IMR-90 (cell line): ENCODE results near the gene BGN. TPM values are rescaled to one million over a fixed set of nuclear protein-coding genes. Genes with fewer than 3 reads are reported as not detected.

ENCODE experiments used
- ATAC-seq: fragments of 200-7000 bp; cut with Tn5 transposase; 2 replicates; pipeline ENCODE4 v1.9.1; 2020; ENCODE audit warnings: low read depth, mild to moderate bottlenecking, moderate library complexity
- BruUV-seq: library from RNA; stranded (reverse); fragments of 400-500 nt; replicated peaks from 2 replicates; lab custom pipeline; 2021; lab: Mats Ljungman, UMichigan
- CTCF ChIA-PET: fragments of 300-600 bp; formaldehyde crosslinking; extraction: SDS; loops from one replicate; lab custom pipeline; 2021; ENCODE audit warnings: antibody characterized with exemption; lab: Yijun Ruan, JAX
- POLR2A ChIA-PET: fragments of 300-600 bp; sonication (Branson Sonifier 250); formaldehyde crosslinking; loops from one replicate; lab custom pipeline; 2022; ENCODE audit warnings: antibody characterized with exemption; ENCODE audit not compliant: unreplicated experiment; lab: Charles Lee
- DNase-seq: peaks from one replicate; pipeline ENCODE4 v3.0.0; 2013
- H2AFZ ChIP-seq: replicated peaks from 2 replicates; pipeline ENCODE3; 2013; ENCODE audit warnings: low read length, mild to moderate bottlenecking; ENCODE audit not compliant: poor library complexity
- H2AK5ac ChIP-seq: 2 replicates; pipeline ENCODE4 v1.6.1; 2013; ENCODE audit warnings: low read depth, low read length, inconsistent platforms
- H2AK9ac ChIP-seq: replicated peaks from 2 replicates; pipeline ENCODE3; 2013; ENCODE audit warnings: mild to moderate bottlenecking, low read depth, low read length, moderate library complexity; ENCODE audit not compliant: poor library complexity
- H2BK120ac ChIP-seq: 2 replicates; pipeline ENCODE4 v1.6.1; 2013; ENCODE audit warnings: low read depth, low read length, inconsistent platforms
- H2BK15ac ChIP-seq: 3 replicates; pipeline ENCODE4 v1.6.1; 2013; ENCODE audit warnings: low read depth, low read length, inconsistent platforms
- H2BK20ac ChIP-seq: 2 replicates; pipeline ENCODE4 v1.6.1; 2013; ENCODE audit warnings: low read depth, mild to moderate bottlenecking, inconsistent platforms, low read length, moderate library complexity
- H2BK5ac ChIP-seq: 2 replicates; pipeline ENCODE4 v1.6.1; 2013; ENCODE audit warnings: mild to moderate bottlenecking, low read depth, low read length, inconsistent platforms; ENCODE audit not compliant: poor library complexity, severe bottlenecking
- H3K14ac ChIP-seq: replicated peaks from 2 replicates; pipeline ENCODE4 v1.6.1; 2013; ENCODE audit warnings: low read depth, low read length, inconsistent platforms
- H3K18ac ChIP-seq: 2 replicates; pipeline ENCODE4 v1.6.1; 2013; ENCODE audit warnings: low read depth, low read length, control low read depth
- H3K23ac ChIP-seq: 2 replicates; pipeline ENCODE4 v1.6.1; 2013; ENCODE audit warnings: low read depth, low read length, inconsistent platforms
- H3K27ac ChIP-seq: 2 replicates; pipeline ENCODE4 v1.5.1; 2013; ENCODE audit warnings: mild to moderate bottlenecking, control low read depth, low read length; ENCODE audit not compliant: insufficient read depth
- H3K27me3 ChIP-seq: 2 replicates; pipeline ENCODE4 v1.6.1; 2013; ENCODE audit warnings: low read length; ENCODE audit not compliant: control insufficient read depth, insufficient read depth
- H3K36me3 ChIP-seq: 2 replicates; pipeline ENCODE4 v1.6.1; 2013; ENCODE audit warnings: low read length, mixed read lengths; ENCODE audit not compliant: control insufficient read depth, insufficient read depth
- H3K4ac ChIP-seq: 2 replicates; pipeline ENCODE4 v1.6.1; 2013; ENCODE audit warnings: low read depth, low read length, inconsistent platforms
- H3K4me1 ChIP-seq: 2 replicates; pipeline ENCODE4 v1.6.1; 2013; ENCODE audit warnings: low read length, mixed read lengths; ENCODE audit not compliant: control insufficient read depth, insufficient read depth
- H3K4me2 ChIP-seq: 2 replicates; pipeline ENCODE4 v1.6.1; 2013; ENCODE audit warnings: low read depth, mild to moderate bottlenecking, control low read depth, low read length, moderate library complexity
- H3K4me3 ChIP-seq: 2 replicates; pipeline ENCODE4 v1.5.1; 2013; ENCODE audit warnings: low read depth, mild to moderate bottlenecking, control low read depth, low read length, moderate library complexity; ENCODE audit not compliant: insufficient read depth
- H3K56ac ChIP-seq: 2 replicates; pipeline ENCODE4 v1.6.1; 2013; ENCODE audit warnings: low read length, inconsistent platforms; ENCODE audit not compliant: insufficient read depth; ENCODE audit errors: extremely low read depth
- H3K79me1 ChIP-seq, 2 experiments: 2 replicates each; pipeline ENCODE4 v1.6.1; 2013; ENCODE audit warnings: low read length in 2 of 2, inconsistent platforms in 1 of 2, low read depth in 1 of 2
- H3K9ac ChIP-seq: 2 replicates; pipeline ENCODE4 v1.6.1; 2013; ENCODE audit warnings: low read depth, low read length, control low read depth
- H3K9me1 ChIP-seq: 2 replicates; pipeline ENCODE4 v1.6.1; 2013; ENCODE audit warnings: low read length, inconsistent platforms; ENCODE audit not compliant: insufficient read depth
- H3K9me3 ChIP-seq: 2 replicates; pipeline ENCODE4 v1.6.1; 2013; ENCODE audit warnings: low read length; ENCODE audit not compliant: control insufficient read depth, insufficient read depth
- H4K20me1 ChIP-seq: 2 replicates; pipeline ENCODE4 v1.6.1; 2013; ENCODE audit warnings: low read length, inconsistent platforms; ENCODE audit not compliant: insufficient read depth
- H4K5ac ChIP-seq: 2 replicates; pipeline ENCODE4 v1.6.1; 2013; ENCODE audit warnings: mild to moderate bottlenecking, low read depth, low read length, control low read depth
- H4K8ac ChIP-seq, 2 experiments: 2 replicates each; pipeline ENCODE4 v1.6.1; 2013; ENCODE audit warnings: low read depth in 2 of 2, low read length in 2 of 2, control low read depth in 1 of 2, inconsistent platforms in 1 of 2
- H4K91ac ChIP-seq: 2 replicates; pipeline ENCODE4 v1.6.1; 2013; ENCODE audit warnings: low read depth, low read length, inconsistent platforms; ENCODE audit not compliant: insufficient read depth
- BHLHE40 ChIP-seq: fragments of 150-350 bp; IDR thresholded peaks from 2 replicates; pipeline ENCODE4 v1.6.1; 2016; ENCODE audit warnings: mild to moderate bottlenecking, low read depth, low read length
- CEBPB ChIP-seq: IDR thresholded peaks from 2 replicates; pipeline ENCODE4 v1.6.1; 2012; ENCODE audit warnings: low read depth, low read length, improper control_type of control experiment
- CHD1 ChIP-seq: IDR thresholded peaks from 2 replicates; pipeline ENCODE4 v1.6.1; 2012; ENCODE audit warnings: low read depth, low read length, improper control_type of control experiment
- FOS ChIP-seq: fragments of 150-350 bp; IDR thresholded peaks from 2 replicates; pipeline ENCODE4 v1.6.1; 2016; ENCODE audit warnings: low read depth, low read length
- MXI1 ChIP-seq: IDR thresholded peaks from 2 replicates; pipeline ENCODE4 v1.6.1; 2012; ENCODE audit warnings: low read depth, mild to moderate bottlenecking, low read length, moderate library complexity, borderline replicate concordance
- RAD21 ChIP-seq: IDR thresholded peaks from 2 replicates; pipeline ENCODE4 v1.6.1; 2012; ENCODE audit warnings: low read length, improper control_type of control experiment
- RCOR1 ChIP-seq: IDR thresholded peaks from 2 replicates; pipeline ENCODE4 v1.6.1; 2012; ENCODE audit warnings: mild to moderate bottlenecking, low read length, improper control_type of control experiment; ENCODE audit not compliant: insufficient replicate concordance
- WGBS, 2 experiments: methylation state at CpG; one replicate each; pipeline versions ENCODE4 v1.1.5 to v1.1.7; 2013; ENCODE audit warnings: missing lambda C conversion rate in 2 of 2; ENCODE audit not compliant: insufficient read length in 1 of 2; ENCODE audit errors: extremely low coverage in 2 of 2; 5-methylcytosine and 5-hydroxymethylcytosine counted together
- dilution Hi-C: fragments of 300-500 bp; cut with HindIII; formaldehyde crosslinking; loops from one replicate; pipeline ENCODE4 v1.14.3; 2018; ENCODE audit warnings: low sequenced_read_pairs; ENCODE audit not compliant: unreplicated experiment
- in situ Hi-C: fragments of 300-500 bp; cut with MboI; formaldehyde crosslinking; loops from 3 replicates; pipeline ENCODE4 v1.14.3; 2019; ENCODE audit warnings: low sequenced_read_pairs, inconsistent platforms, mixed read lengths
- intact Hi-C: fragments of 100-400 bp; cut with micrococcal nuclease; formaldehyde crosslinking; loops from 2 replicates; pipeline ENCODE4 v1.10.0; 2022
- polyA plus RNA-seq, 3 experiments: library from polyadenylated mRNA; depleted of rRNA; stranded (reverse); fragments of >200 nt; gene quantifications; 2 replicates each; pipeline ENCODE4 v1.2.3, GENCODE V29; 2012; ENCODE audit warnings: low replicate concordance in 1 of 3
- total RNA-seq: library from RNA; depleted of rRNA; stranded (reverse); fragments of >200 nt; gene quantifications from 2 replicates; pipeline ENCODE4 v1.2.3, GENCODE V29; 2012
- TF ChIP-seq, protein P1 (sequence below): fragments of 150-350 bp; IDR thresholded peaks from 2 replicates; pipeline ENCODE4 v1.6.1; 2017; ENCODE audit warnings: mild to moderate bottlenecking, antibody characterized with exemption, low read length, low read depth

BGN gene
- total and polyA plus RNA-seq, 2 of the 4 experiments (the other 2 are of a cell fraction), result 11.3 to 298 TPM

- Histone ChIP-seq H2AFZ (peak overlapping the region; percentile 56), H3K27me3 (peaks cover 13% of the 10 kb centered on the region), H3K36me3 (no peaks in the 10 kb centered on the region), H4K20me1 (no peaks in the 10 kb centered on the region), H3K14ac (no peak overlapping the region), H3K4me2 (no peak overlapping the region), H3K4me3 (no peak overlapping the region), H2BK120ac (no peak overlapping the region), H3K9me3 (no peaks in the 10 kb centered on the region), H3K9ac (no peak overlapping the region), H3K79me1 (no peaks in the 10 kb centered on the region), H3K4ac (no peak overlapping the region), H3K27ac (no peak overlapping the region), H3K23ac (no peak overlapping the region), H4K8ac (no peak overlapping the region), H4K5ac (no peak overlapping the region), H2AK9ac (peak overlapping the region; percentile 28), H3K18ac (no peak overlapping the region), H3K56ac (no peak overlapping the region), H2BK5ac (peak overlapping the region; percentile 48), H3K9me1 (no peaks in the 10 kb centered on the region; the same call in 1 of the 2 replicates), H2AK5ac (no peak overlapping the region), H4K91ac (no peak overlapping the region), H2BK15ac (no peak overlapping the region), H2BK20ac (no peak overlapping the region), H3K4me1 (no peaks in the 10 kb centered on the region)
- CTCF ChIA-PET, result no interaction called here
- TF ChIP-seq, protein P1, sequence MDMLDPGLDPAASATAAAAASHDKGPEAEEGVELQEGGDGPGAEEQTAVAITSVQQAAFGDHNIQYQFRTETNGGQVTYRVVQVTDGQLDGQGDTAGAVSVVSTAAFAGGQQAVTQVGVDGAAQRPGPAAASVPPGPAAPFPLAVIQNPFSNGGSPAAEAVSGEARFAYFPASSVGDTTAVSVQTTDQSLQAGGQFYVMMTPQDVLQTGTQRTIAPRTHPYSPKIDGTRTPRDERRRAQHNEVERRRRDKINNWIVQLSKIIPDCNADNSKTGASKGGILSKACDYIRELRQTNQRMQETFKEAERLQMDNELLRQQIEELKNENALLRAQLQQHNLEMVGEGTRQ, result no peak
- no peak for TF ChIP-seq MXI1
- TF ChIP-seq RAD21, result no peak
- TF ChIP-seq BHLHE40, result no peak
- no peak for TF ChIP-seq CHD1
- no peak for TF ChIP-seq FOS
- TF ChIP-seq RCOR1, result no peak
- TF ChIP-seq CEBPB, result no peak
- 70% methylated on average over 13 of the region's 17 CpGs; no CpG with 5 or more reads in 1 of the 2 experiments for WGBS, 2 experiments
- intact Hi-C loops, result no loop called here
- no TSS peak for BruUV-seq
- DNase-seq, result no peak
- POLR2A ChIA-PET, result no interaction called here
- in situ Hi-C loops, result no loop called here
- dilution Hi-C loops, result no loop called here
- ATAC-seq, result no peak
Measured at GRCh38 chrX:153511784-153512500, 17.2 kb downstream of the BGN start.
